ENCODE measurements around the gene EDAR.

DNA sequence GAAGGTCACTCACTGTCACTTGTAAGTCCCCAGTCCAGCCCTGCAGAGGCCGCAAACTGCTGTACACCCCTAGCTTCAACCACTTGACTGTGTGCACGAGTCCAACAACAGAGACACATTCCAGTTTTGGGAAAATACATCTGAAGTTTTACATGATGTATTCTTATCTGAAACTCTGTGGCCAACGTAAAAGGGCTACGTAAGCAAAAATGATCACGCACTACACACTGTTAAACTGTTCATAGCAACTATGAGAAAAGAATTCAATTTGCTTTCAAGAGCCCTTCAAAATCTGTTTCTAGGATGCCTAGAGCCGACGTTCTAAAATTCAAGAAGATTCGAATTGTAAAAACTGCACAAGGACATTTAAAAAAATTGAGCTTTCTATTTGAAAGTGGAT lies 26.0 kb downstream of the EDAR start:
- TF ChIP-seq, protein P1, sequence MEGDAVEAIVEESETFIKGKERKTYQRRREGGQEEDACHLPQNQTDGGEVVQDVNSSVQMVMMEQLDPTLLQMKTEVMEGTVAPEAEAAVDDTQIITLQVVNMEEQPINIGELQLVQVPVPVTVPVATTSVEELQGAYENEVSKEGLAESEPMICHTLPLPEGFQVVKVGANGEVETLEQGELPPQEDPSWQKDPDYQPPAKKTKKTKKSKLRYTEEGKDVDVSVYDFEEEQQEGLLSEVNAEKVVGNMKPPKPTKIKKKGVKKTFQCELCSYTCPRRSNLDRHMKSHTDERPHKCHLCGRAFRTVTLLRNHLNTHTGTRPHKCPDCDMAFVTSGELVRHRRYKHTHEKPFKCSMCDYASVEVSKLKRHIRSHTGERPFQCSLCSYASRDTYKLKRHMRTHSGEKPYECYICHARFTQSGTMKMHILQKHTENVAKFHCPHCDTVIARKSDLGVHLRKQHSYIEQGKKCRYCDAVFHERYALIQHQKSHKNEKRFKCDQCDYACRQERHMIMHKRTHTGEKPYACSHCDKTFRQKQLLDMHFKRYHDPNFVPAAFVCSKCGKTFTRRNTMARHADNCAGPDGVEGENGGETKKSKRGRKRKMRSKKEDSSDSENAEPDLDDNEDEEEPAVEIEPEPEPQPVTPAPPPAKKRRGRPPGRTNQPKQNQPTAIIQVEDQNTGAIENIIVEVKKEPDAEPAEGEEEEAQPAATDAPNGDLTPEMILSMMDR (IDR thresholded peaks at IDR 0.05) = no peak
- no peak for TF ChIP-seq POLR2A (IDR thresholded peaks at IDR 0.05)

All from Peyer's patch (tissue), 4 donors.